Large intestine (tissue), 3 donors: ENCODE measurements around the gene PRRC1. TPM values are rescaled to one million over a fixed set of nuclear protein-coding genes. Genes with fewer than 3 reads are reported as not detected.
"Not testable (repeated sequence)": the region's sequence is repeated elsewhere in the genome, so short reads cannot be mapped to it uniquely, and the experiment has no call there.

Source experiments
- DNase-seq, 2 donors: peaks; one replicate each; pipeline versions ENCODE4 v3.0.0 to v3.0.0-alpha.2; 2013
- H3K27ac ChIP-seq: one replicate; pipeline ENCODE4 v1.5.1; 2013; ENCODE audit warnings: low read length
- H3K27me3 ChIP-seq: 2 replicates; pipeline ENCODE4 v1.6.1; 2013; ENCODE audit warnings: low read length; ENCODE audit not compliant: control insufficient read depth, insufficient read depth
- H3K36me3 ChIP-seq: 2 replicates; pipeline ENCODE4 v1.6.1; 2013; ENCODE audit warnings: low read length; ENCODE audit not compliant: control insufficient read depth, insufficient read depth
- H3K4me1 ChIP-seq: one replicate; pipeline ENCODE4 v1.6.1; 2013; ENCODE audit warnings: low read length; ENCODE audit not compliant: control insufficient read depth, insufficient read depth
- H3K4me3 ChIP-seq: one replicate; pipeline ENCODE4 v1.5.1; 2013; ENCODE audit warnings: low read length
- H3K9me3 ChIP-seq: one replicate; pipeline ENCODE4 v1.6.1; 2013; ENCODE audit warnings: mild to moderate bottlenecking, low read depth, low read length, moderate library complexity; ENCODE audit not compliant: control insufficient read depth
- WGBS: methylation state at CpG from one replicate; pipeline ENCODE4 v1.1.5; 2013; ENCODE audit warnings: low lambda C conversion rate; ENCODE audit not compliant: insufficient coverage; 5-methylcytosine and 5-hydroxymethylcytosine counted together
- polyA plus RNA-seq: library from polyadenylated mRNA; unstranded; fragments of 120-200 nt; gene quantifications from one replicate; pipeline ENCODE4 v1.2.1, GENCODE V29; 2013

PRRC1 gene
- polyA plus RNA-seq, 1 donor = 75.5 TPM

- H3K4me1 ChIP-seq = no peaks in the 10 kb centered on the region
- WGBS = 100% methylated on average over 1 of the region's 2 CpGs
- H3K4me3 ChIP-seq = no peak overlapping the region
- H3K27me3 ChIP-seq = no peaks in the 10 kb centered on the region
- no peaks in the 10 kb centered on the region for H3K9me3 ChIP-seq
- peaks cover 54% of the 10 kb centered on the region for H3K36me3 ChIP-seq
- H3K27ac ChIP-seq = no peak overlapping the region
- DNase-seq = no peak
Measured at GRCh38 chr5:127536687-127537086, 19.2 kb downstream of the PRRC1 start.

GRCh38 chr5:127540553-127540952, 23.1 kb downstream of the PRRC1 start:
- not testable (repeated sequence) for DNase-seq, H3K27me3 ChIP-seq, H3K9me3 ChIP-seq, H3K27ac ChIP-seq, H3K4me1 ChIP-seq, H3K4me3 ChIP-seq
- H3K36me3 ChIP-seq = peaks cover 27% of the 10 kb centered on the region
- WGBS = no CpG with 5 or more reads among the region's 3 CpGs

- WGBS = no CpG with 5 or more reads among the region's 1 CpG
- not testable (repeated sequence) for H3K4me3 ChIP-seq, DNase-seq, H3K9me3 ChIP-seq, H3K27ac ChIP-seq, H3K4me1 ChIP-seq, H3K27me3 ChIP-seq
- peaks cover 16% of the 10 kb centered on the region for H3K36me3 ChIP-seq
Measured at GRCh38 chr5:127545249-127545648, 27.8 kb downstream of the PRRC1 start.

- DNase-seq = no peak
- H3K9me3 ChIP-seq = no peaks in the 10 kb centered on the region
- H3K4me3 ChIP-seq = no peak overlapping the region
- no peaks in the 10 kb centered on the region for H3K4me1 ChIP-seq
- no peaks in the 10 kb centered on the region for H3K27me3 ChIP-seq
- H3K27ac ChIP-seq = no peak overlapping the region
- 88% methylated on average over 1 of the region's 2 CpGs for WGBS
- H3K36me3 ChIP-seq = peaks cover 30% of the 10 kb centered on the region
Measured at GRCh38 chr5:127549551-127549950, 32.1 kb downstream of the PRRC1 start.

- 100% methylated on average over 2 of the region's 5 CpGs for WGBS
- Histone ChIP-seq H3K4me3 (no peak overlapping the region), H3K27me3 (no peaks in the 10 kb centered on the region), H3K9me3 (no peaks in the 10 kb centered on the region), H3K36me3 (peaks cover 35% of the 10 kb centered on the region), H3K4me1 (no peaks in the 10 kb centered on the region), H3K27ac (no peak overlapping the region)
- no peak for DNase-seq
Measured at GRCh38 chr5:127550652-127551409, 33.4 kb downstream of the PRRC1 start.

- Histone ChIP-seq H3K27ac (no peak overlapping the region), H3K36me3 (peaks cover 32% of the 10 kb centered on the region), H3K4me3 (no peak overlapping the region), H3K4me1 (no peaks in the 10 kb centered on the region), H3K9me3 (no peaks in the 10 kb centered on the region), H3K27me3 (no peaks in the 10 kb centered on the region)
- WGBS = 94% methylated on average over 2 of the region's 9 CpGs
- DNase-seq = no peak
Measured at GRCh38 chr5:127551410-127552041, 34.1 kb downstream of the PRRC1 start.

- Histone ChIP-seq H3K27me3 (no peaks in the 10 kb centered on the region), H3K4me1 (no peaks in the 10 kb centered on the region), H3K9me3 (no peaks in the 10 kb centered on the region), H3K27ac (no peak overlapping the region), H3K4me3 (no peak overlapping the region), H3K36me3 (peaks cover 19% of the 10 kb centered on the region)
- no CpG with 5 or more reads among the region's 1 CpG for WGBS
- DNase-seq = no peak
Measured at GRCh38 chr5:127555826-127556225, 38.4 kb downstream of the PRRC1 start.

- no peaks in the 10 kb centered on the region for H3K27me3 ChIP-seq
- no peak for DNase-seq
- H3K27ac ChIP-seq = no peak overlapping the region
- no peaks in the 10 kb centered on the region for H3K9me3 ChIP-seq
- H3K4me1 ChIP-seq = no peaks in the 10 kb centered on the region
- H3K36me3 ChIP-seq = peaks cover 16% of the 10 kb centered on the region
- H3K4me3 ChIP-seq = no peak overlapping the region
- 50% methylated on average over 1 of the region's 3 CpGs for WGBS
Measured at GRCh38 chr5:127556609-127557334, 39.3 kb downstream of the PRRC1 start.

GRCh38 chr5:127558273-127558672, 40.8 kb downstream of the PRRC1 start:
- H3K4me1 ChIP-seq = no peaks in the 10 kb centered on the region
- DNase-seq = no peak
- H3K4me3 ChIP-seq = no peak overlapping the region
- WGBS = 0% methylated on average over 1 of the region's 2 CpGs
- H3K27ac ChIP-seq = no peak overlapping the region
- H3K9me3 ChIP-seq = no peaks in the 10 kb centered on the region
- peaks cover 15% of the 10 kb centered on the region for H3K36me3 ChIP-seq
- H3K27me3 ChIP-seq = no peaks in the 10 kb centered on the region

GRCh38 chr5:127561254-127561653, 43.8 kb downstream of the PRRC1 start:
- no peaks in the 10 kb centered on the region for H3K9me3 ChIP-seq
- 100% methylated on average over 1 of the region's 3 CpGs for WGBS
- H3K27ac ChIP-seq = no peak overlapping the region

More at GRCh38 chr5:127561254-127561653, 43.8 kb downstream of the PRRC1 start:
- DNase-seq = no peak
- Histone ChIP-seq H3K4me3 (no peak overlapping the region), H3K27me3 (no peaks in the 10 kb centered on the region), H3K36me3 (no peaks in the 10 kb centered on the region), H3K4me1 (no peaks in the 10 kb centered on the region)
